T-helper 2 cell (primary cell): ENCODE results near the gene TCEA3.

ENCODE experiments used
- DNase-seq, 5 experiments: peaks; one replicate each; pipeline versions ENCODE4 v3.0.0 to v3.0.0-alpha.2; 2012 to 2022

TCEA3 gene

DNA sequence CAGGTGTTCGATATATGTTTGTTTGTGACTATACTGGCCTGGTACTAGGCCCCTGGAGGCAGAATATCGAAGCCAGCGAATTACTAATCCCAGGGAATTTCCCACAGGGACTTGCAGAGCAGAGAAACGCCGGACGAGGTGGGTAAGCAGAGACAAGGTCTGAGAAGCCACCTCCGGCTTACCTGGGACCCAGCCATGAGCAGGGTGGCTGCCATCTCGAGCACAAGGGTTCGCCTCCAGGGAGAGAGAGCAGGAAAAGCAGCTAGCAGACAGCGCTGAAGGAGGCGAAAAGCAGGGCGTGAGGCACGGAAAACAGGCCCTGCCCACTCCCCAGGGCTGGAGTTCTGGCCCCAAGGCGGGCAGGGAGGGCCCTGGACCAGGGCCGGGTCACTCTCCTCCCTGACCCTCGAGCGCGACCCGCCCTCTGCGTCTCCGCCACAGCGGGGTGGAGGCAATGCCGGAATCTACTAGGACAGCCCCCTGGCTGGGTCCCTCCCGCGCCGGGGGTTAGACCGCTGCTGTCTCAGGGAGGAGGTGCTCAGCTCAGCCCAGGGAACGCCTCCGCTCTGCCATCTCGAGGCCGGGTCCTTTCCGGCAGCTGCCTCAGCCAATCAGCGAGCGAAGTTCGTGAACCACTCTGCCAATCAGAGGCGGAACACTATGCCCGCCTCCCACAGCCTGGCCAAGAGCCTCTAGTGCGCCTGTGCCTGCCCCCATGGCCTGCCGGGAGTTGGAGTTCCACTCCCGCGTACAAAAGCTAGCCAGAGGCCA is 56.6 kb downstream of the TCEA3 start:
- peak; percentile 92 to 99 (median 96) for DNase-seq

DNA sequence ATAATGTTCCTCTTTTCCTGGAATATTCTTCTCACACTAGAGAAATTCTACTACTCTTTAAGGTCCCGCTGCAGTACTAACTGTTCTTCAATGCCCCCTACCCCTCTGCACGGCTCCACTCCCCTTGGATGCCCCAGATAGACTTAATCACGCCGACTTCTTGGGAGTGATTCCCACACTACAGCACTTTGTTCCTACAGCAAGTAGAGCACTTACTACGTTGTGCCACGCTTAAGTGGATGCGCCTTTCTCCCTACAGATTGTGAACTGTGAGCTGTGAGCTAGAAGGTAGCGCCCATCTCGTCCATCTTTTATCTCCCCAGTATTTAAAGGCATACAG is 57.1 kb downstream of the TCEA3 start:
- peak in 1 of 5 experiments; percentile 46 for DNase-seq

DNA sequence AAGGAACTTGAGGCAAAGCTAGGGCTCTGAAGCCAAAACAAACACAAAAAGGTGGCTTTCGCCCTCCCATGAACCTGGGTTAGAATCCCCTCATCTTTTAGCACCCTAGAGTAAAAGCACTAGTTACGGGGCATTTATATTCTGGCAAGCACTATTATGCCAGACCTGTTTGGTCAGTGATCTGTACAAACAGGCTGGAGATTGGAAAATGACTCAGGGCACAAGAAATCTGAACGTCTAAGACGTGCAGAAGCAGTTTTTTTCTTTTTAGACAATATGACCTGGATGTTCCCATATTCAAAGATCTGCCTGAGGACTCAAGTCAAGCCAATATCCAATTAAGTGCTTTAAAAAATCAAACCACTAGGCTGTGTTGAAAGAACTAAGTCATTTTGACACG is 58.0 kb downstream of the TCEA3 start:
- DNase-seq: no peak

DNA sequence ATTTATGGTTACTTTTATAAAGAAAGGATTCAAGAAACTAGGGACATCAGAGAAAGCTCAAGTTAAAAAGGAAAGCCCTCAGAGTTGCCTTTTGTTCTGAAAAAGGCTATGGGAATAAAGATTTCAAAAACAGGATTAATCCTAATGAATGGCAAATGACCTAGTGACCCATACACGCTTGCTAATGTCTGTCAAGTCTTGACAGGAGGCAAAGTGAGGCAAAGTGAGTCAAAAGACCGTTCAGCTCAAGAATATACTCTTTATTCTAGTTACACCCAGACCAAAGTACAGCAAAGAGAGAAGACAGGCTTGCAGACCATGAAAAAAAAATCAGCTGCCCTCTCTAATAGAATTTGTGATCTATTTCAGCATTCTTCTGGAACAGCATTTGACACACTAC is 58.4 kb downstream of the TCEA3 start:
- no peak for DNase-seq

DNA sequence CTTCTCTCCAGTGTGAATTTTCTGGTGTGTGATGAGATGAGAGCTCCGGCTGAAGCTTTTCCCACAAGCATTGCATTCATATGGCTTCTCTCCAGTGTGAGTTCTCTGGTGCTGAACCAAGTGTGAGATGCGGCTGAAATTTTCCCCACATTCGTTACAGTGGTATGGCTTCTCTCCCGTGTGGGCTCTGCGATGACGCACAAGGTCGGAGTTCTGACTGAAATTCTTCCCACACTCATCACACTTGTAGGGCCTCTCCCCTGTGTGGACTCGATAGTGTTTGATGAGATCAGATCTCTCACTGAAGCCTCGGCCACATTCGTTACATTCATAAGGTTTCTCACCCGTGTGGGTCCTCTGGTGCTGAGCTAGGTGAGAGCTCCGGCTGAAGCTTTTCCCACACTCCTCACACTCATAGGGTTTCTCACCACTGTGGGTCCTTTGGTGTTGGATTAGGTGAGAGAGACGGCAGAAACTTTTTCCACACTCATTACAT is 62.3 kb downstream of the TCEA3 start:
- DNase-seq: peak in 1 of 5 experiments; percentile 14

DNA sequence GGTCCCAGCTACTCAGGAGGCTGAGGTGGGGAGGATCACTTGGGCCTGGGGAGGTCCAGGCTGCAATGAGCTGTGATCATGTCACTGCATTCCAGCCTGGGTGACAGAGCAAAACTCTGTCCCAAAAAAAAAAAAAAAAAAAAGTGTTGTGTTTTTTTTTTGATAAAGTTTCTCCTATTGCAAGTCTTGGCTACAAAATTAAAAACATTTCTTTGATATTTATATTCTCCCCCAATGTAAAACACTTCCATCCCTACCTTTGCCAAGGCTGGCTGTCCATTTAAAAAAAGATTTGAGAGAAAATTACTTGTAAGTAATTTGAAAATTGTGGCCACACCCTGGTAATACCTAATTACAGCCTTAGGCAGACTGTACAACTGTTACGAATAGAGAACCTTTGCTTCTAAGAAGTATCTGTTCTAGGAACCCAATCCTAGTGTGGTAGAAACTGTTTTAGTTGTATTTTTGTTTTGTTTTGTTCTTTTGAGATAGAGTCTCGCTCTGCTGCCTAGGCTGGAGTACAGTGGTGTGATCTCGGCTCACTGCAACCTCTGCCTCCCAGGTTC is 66.2 kb downstream of the TCEA3 start:
- DNase-seq: no peak

DNA sequence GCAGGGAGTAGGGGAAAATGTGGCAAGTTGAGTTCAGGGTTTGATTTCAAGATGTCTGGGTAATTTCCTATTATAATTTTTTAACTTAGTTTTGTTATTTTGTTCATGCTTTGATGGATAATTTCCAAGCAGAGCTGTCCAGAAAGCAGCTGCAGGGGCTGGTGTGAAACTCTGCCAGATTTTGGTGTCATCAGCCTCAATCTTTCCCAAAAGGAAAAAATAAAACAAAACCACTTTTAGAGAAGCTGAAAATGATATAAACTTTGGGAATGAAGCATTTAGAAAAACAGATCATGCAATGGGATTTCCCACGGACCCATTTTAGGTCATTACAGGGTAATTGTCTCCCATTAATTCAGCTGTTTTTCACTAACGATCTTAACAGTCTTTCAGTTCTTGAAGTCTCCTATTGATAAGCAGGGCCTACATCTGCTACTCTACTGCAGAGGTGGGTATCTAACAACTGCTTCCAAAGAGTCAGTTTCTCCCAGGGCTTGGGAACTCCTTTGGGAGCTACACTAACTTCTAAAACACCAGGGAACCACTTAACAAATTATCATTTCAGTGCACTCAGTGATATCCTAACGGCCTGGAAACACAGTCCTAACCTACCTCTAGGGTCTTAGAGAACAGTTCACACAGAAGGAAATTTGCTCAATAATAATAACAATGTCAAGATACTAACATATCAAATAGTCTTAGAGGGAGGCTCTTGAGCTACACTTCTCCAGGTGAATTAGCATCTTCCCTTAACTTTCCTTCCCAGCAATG is 67.2 kb downstream of the TCEA3 start:
- no peak for DNase-seq

DNA sequence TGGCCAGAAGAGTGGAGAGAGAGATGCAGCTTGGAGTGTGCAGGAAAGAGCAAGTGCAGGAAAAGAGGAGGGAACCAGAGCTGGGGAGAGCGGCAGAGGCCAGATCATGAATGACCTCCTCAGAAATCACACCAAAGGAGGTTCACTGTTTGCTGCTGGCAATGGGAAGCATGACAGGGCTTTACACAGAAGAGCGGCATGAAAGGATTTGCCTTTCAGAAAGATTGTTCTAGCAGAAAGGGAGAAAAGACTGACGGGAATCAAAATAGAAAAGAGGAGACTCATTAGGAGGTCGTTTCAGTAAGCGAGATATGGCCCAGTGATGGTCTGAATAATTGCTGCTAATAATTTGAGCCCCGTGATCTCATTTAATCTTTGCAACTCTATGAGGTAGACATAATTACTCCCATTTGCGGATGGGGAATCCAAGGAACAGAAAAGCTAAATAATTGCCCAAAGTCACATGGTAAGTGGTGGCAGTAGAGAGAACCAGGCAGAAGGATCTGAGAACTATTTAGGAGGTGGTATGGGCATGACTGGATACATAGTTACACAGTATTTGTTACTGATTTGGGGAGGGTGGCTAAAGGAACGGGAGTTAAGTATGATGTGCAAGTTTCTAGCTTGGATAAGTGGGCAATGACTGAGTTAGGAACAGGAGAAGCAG is 67.9 kb downstream of the TCEA3 start:
- no peak for DNase-seq

DNA sequence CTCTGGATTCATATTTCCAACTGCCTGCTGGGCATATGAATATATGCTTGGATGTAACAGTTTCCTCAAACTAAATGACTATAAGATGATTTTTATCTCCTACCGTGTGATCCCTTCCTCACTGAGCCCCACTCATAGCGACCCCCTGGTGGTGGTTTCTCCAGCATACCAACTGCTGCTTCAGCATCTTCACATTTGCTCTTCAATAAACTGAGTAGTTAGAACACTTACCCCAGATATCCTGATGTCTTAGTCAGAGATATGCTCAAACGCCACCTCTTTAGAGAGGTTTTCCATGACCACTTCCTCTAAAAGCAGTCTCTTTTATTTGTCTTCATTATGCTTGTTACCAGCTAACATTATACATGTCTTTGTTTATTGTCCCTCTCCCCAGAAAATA is 70.3 kb downstream of the TCEA3 start:
- peak in 1 of 5 experiments; percentile 15 for DNase-seq

DNA sequence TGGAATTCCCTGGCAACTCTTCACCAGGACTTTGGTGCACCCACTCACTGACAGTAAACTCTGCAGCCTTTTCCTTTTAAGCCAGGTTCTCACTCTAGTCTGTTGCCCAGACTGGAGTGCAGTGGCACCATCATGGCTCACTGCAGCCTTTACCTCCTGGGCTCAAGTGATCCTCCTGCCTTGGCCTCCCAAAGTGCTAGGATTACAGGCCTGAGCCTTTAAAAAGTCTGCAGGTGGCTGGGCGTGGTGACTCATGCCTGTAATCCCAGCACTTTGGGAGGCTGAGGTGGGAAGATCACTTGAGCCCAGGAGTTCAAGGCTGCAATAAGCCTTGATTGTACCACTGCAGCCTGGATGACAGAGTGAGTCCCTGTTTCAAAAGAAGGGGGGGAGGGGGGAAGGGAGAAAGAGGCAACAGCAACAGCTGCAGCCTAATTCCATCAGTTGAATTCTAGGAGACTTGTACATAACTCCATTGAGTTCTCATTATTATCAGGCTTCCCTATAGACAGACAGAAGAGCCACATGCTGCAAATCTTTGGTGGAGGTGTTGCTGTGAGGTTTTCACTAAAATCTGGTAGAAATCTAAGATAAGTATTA is 72.4 kb downstream of the TCEA3 start:
- DNase-seq: no peak

DNA sequence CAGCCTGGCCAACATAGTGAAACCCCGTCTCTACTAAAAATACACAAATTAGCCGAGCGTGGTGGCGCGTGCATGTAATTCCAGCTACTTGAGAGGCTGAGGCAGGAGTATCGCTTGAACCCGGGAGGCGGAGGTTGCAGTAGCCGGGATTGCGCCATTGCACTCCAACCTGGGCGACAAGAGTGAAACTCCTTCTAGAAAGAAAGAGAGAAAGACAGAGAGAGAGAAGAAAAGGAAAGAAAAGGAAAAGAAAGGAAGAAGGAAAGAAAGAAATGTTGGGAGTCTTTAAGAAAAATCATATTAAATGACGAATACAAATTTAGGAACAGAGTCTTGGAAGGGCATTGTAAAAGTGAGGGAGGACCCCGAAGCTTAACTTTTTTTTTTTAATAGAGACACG is 78.6 kb downstream of the TCEA3 start:
- no peak for DNase-seq

DNA sequence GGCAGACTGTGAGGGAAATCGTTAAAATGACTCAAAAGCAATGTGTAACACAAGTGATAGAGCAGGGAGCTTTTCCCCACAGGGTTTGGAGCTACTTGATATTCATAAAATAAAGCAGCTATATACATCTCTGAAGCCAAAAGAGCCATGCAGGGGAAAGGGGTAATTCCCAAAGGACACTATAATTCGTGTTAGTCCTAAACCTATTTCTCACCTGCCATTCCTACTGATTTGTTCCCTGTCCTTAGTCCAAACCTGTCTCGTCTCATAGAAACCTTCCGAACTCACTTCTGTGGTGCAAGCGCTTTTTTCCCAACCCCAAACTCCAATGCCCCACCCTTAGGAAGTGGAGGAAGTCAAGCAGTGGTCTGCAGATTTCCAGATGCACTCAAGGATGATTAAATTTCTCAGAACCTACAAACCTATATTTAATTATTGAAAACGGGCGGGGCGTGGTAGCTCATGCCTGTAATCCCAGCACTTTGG is 79.5 kb downstream of the TCEA3 start:
- no peak for DNase-seq

DNA sequence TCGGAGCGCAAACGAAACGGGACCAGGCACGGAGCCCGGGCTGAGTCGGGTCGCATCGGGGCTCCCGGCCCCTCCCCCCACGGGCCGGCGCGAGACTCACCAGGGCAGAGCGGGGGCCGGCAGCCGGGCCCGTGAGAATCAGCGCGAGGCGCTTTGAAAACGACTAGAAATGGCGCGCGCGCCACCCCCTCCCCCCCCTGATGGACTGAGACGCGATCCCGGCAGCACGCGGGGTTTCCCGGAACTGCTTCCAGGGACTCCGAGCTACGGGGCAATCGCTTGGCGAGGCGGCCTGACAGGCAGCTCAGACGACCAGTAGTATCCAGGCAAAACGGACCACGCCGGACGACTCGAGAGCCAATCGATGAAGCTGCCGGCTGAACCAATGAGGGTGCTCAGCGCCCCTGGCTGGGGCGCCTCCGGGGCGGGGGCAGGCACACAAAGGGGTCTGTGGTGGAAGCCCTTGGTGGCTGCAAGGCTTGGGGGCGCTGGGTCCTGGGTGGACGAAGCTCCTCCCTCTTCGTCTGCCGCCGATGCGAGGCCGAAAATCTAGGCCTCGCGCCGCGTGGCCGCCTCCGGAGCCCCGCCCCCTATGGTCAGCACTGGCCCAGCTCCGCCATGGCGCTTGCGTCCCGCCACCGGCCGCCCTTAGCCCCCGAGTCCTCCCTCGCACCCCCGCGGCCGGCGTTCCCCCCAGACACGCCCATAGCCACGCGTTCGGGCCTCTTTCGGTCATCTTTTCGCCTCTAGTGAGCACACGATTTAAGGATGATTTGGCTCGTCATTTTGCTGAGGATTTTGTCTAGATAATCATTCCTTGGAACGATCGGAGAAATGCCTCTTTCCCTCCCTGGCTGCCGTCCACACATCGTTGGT is 80.2 kb downstream of the TCEA3 start, which contains the start of gene HNRNPR:
HNRNPR (minus strand) TSS at position 174 of the 876 bp plus-strand sequence. CDS start 3,276 bp downstream, outside the sequence.
- DNase-seq: peak; percentile 95 to 100 (median 98)

DNA sequence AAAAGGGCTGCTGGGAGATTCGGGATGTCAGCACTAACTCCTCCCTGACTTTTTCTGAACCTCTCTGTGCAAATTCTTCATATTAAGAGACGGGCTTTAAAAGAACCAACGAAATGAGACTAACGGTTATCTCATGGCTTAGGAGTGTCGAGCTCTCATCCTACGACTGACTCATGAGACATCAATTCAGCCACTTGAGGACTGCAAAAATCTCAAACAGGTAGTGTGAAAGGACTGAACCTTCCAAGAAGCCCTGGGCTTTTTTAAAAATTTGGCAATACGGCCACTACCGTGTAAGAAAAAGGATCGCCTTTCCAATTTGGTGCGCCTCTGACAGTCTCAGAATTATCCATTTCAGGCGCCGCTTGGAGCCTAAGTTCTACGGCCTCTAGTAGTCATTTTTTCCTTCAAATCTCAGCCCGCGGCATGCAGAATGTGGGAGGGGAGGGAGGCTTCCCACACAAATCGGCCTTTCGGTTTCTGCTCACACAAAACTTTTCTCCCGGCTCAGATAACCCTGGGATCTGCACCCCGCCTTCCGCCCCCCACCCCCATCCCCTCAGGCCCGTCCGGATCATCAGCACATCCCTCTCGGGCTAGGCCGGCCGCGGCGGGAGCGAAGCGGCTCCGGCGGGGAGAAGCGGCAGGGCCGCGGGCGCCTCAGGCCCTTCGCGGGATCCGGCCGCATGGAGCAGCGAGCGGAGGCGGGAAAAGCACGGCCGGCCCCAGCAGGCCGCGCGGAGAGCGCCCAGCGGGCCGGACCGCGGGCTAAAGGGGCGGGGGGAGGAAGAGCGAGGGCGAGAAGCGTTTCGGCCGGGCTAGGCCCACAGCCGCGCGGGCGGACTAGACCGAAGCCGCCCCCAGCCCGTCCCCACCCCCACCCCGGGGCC is 81.1 kb downstream of the TCEA3 start:
- peak in 4 of 5 experiments; percentile 12 to 55 (median 28) for DNase-seq

DNA sequence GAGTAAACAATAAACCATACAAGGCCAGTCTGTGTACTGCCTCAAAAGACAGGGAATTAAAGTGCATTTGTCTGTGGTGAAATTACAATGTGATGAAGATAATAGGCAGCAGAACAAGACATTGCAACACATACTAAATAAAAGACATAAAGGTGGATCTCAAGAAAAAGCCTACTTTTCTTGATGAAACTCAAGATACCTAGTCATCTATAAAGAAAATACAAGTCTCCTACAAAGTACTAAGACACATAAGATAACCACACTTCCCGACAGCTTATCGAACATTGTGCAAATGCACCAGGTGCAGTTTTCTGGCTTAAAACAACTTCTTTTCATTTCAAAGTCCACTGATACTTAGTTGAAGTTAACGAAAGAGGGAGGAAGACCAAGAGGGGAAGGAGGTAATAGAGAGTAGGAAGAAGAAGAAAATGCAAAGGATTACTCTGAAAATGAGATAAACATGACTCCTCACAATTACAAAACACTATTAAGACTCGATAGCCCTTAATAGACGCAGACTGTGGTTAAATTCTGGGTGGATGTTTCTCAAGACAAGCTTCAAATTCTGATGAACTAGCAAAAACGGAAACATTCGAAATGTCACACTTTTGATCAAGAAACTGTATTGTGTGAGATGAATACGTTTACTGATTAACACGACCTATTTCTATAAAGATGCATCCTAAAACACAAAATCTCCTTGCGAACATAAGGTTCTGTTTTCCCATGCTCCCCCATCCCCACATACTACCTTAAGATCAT is 82.4 kb downstream of the TCEA3 start:
- DNase-seq: peak in 1 of 5 experiments; percentile 49

DNA sequence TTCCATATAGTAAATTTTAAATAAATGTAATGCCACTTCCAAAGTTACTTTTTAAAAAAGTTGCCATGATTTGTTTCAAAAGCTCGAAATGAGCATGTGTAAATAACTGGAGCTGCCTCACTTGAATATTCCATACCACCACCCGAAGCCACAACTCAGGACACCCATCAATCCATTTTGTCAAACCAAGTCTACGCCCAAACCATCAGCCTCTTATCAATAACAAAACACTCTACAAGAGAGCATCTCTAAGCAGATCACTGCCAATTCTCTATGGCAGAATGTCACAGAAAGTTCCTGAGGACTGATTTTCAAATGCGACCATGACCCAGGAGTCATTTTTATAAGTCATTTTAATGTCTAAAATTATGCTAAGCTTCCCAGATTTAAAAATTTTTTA is 84.9 kb downstream of the TCEA3 start:
- no peak for DNase-seq

DNA sequence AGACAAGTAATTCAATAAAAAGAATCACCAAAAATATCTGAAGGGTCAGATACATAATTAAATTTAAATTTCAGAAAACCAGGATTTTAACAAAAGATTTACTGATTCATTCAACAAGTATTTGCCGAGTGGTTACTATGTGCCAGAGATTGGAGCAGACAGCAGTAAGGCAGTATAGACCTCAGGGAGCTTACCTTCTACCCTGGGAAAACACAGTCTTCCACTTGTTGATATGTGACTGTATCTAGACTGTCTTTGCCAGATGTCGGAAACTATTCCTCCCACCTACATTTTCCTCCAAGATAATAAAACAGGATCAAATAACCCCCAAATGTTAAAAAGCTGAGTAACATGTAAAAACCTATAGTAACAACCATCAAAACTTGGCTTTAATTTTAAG is 86.7 kb downstream of the TCEA3 start:
- no peak for DNase-seq

DNA sequence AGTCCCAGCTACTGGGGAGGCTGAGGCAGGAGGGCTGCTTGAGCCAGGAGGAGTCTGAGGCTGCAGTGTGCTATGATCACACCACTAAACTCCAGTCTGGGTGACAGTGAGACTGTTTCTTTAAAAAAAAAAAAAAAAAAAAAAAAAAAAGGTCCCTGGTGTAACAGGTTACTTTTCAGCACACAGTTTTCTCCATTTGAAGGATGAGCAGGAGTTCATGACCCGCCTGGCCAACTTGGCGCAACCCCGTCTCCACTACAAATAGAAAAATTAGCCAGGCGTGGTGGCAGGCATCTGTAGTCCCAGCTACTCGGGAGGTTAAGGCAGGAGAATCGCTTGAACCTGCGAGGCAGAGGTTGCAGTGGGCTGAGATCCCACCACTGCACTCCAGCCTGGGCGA is 92.8 kb downstream of the TCEA3 start:
- no peak for DNase-seq
